ENCODE results near the gene SYNGAP1. TPM values are rescaled to one million over a fixed set of nuclear protein-coding genes. Genes with fewer than 3 reads are reported as not detected.

Gene SYNGAP1
- total RNA-seq, 1 experiment from 2014 or later = 1.9 TPM

DNA sequence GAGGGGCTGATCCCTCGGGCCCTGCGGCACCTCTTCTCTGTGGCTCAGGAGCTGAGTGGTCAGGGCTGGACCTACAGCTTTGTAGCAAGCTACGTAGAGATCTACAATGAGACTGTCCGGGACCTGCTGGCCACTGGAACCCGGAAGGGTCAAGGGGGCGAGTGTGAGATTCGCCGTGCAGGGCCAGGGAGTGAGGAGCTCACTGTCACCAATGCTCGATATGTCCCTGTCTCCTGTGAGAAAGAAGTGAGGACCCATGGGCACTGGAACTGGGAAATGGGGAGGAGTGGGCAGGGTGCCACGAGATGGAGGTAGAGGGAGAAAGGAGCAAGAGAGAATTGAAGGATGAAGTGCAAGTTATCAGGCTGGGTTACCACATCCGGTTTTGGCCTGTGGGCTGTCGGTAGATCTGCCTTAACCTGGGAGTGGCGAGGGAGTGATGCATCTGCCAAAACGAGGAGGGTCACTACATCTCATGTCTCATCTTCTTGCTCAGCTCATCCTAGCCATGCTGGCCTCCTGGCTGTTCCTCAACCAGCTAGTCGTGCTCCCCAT, 14.4 kb upstream of the SYNGAP1 start:
- Histone ChIP-seq H3K36me3 (ENCODE audit: low read depth, low read length) (peaks cover 61% of the 10 kb centered on the region), H3K4me2 (ENCODE audit: low read length) (no peak overlapping the region), H3K4me3 (ENCODE audit: low read length) (no peak overlapping the region), H3K79me2 (ENCODE audit: low read length) (no peaks in the 10 kb centered on the region), H3K27me3 (ENCODE audit: low read length) (no peaks in the 10 kb centered on the region), H3F3A (ENCODE audit: low read length, unreplicated experiment) (peaks cover 16% of the 10 kb centered on the region), H2AFZ (ENCODE audit: low read length) (no peak overlapping the region), H3K9ac (ENCODE audit: low read length) (no peak overlapping the region), H3K9me3 (ENCODE audit: low read length) (no peaks in the 10 kb centered on the region), H3K27ac (ENCODE audit: low read length) (no peak overlapping the region), H4K20me1 (ENCODE audit: low read length) (no peaks in the 10 kb centered on the region), H3K4me1 (ENCODE audit: insufficient read depth, low read length) (peaks cover 9% of the 10 kb centered on the region; the same call in 1 of the 2 replicates), H3K9me2 (replicated peaks; ENCODE audit: low read length) (no peaks in the 10 kb centered on the region)
- ChIA-PET POLR2A (ENCODE audit: unreplicated experiment) (no interaction called here), CTCF (no interaction called here)
- no peak for DNase-seq
- no TSS peak for BruUV-seq (replicated peaks)
- intact Hi-C loops (cut with micrococcal nuclease) = loop anchor here (5.0 kb wide), 1 partner anchor 108 kb away; the partner anchor contains the start of gene RGL2
- ATAC-seq = no peak
- TF ChIP-seq EZH2phosphoT487 (IDR thresholded peaks at IDR 0.05; ENCODE audit: borderline replicate concordance, low read length) = no peak
- TF ChIP-seq, protein P1, sequence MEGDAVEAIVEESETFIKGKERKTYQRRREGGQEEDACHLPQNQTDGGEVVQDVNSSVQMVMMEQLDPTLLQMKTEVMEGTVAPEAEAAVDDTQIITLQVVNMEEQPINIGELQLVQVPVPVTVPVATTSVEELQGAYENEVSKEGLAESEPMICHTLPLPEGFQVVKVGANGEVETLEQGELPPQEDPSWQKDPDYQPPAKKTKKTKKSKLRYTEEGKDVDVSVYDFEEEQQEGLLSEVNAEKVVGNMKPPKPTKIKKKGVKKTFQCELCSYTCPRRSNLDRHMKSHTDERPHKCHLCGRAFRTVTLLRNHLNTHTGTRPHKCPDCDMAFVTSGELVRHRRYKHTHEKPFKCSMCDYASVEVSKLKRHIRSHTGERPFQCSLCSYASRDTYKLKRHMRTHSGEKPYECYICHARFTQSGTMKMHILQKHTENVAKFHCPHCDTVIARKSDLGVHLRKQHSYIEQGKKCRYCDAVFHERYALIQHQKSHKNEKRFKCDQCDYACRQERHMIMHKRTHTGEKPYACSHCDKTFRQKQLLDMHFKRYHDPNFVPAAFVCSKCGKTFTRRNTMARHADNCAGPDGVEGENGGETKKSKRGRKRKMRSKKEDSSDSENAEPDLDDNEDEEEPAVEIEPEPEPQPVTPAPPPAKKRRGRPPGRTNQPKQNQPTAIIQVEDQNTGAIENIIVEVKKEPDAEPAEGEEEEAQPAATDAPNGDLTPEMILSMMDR (conservative IDR thresholded peaks at IDR 0.05; ENCODE audit: low read depth, low read length) = no peak
- no peak for TF ChIP-seq EZH2 (IDR thresholded peaks at IDR 0.05; ENCODE audit: low read length, unreplicated experiment)

DNA sequence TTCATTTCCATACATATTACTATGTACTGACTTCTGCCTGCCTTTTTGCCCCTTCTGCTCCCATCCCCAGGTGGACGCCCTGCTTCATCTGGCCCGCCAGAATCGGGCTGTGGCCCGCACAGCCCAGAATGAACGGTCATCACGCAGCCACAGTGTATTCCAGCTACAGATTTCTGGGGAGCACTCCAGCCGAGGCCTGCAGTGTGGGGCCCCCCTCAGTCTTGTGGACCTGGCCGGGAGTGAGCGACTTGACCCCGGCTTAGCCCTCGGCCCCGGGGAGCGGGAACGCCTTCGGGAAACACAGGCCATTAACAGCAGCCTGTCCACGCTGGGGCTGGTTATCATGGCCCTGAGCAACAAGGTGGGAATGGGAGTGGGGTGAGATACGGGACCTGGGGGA, 13.7 kb upstream of the SYNGAP1 start:
- Histone ChIP-seq H3K9ac (ENCODE audit: low read length) (no peak overlapping the region), H3K27ac (ENCODE audit: low read length) (no peak overlapping the region), H3K79me2 (ENCODE audit: low read length) (peaks cover 2% of the 10 kb centered on the region), H3K4me2 (ENCODE audit: low read length) (no peak overlapping the region), H3K27me3 (ENCODE audit: low read length) (no peaks in the 10 kb centered on the region), H2AFZ (ENCODE audit: low read length) (no peak overlapping the region), H4K20me1 (ENCODE audit: low read length) (no peaks in the 10 kb centered on the region), H3F3A (ENCODE audit: low read length, unreplicated experiment) (peaks cover 16% of the 10 kb centered on the region), H3K9me2 (replicated peaks; ENCODE audit: low read length) (no peaks in the 10 kb centered on the region), H3K9me3 (ENCODE audit: low read length) (no peaks in the 10 kb centered on the region), H3K4me3 (ENCODE audit: low read length) (no peak overlapping the region), H3K36me3 (ENCODE audit: low read depth, low read length) (peaks cover 61% of the 10 kb centered on the region), H3K4me1 (ENCODE audit: insufficient read depth, low read length) (peaks cover 9% of the 10 kb centered on the region; the same call in 1 of the 2 replicates)
- no peak for TF ChIP-seq EZH2 (IDR thresholded peaks at IDR 0.05; ENCODE audit: low read length, unreplicated experiment)
- TF ChIP-seq, protein P1 (conservative IDR thresholded peaks at IDR 0.05; ENCODE audit: low read depth, low read length) = no peak
- no peak for TF ChIP-seq EZH2phosphoT487 (IDR thresholded peaks at IDR 0.05; ENCODE audit: borderline replicate concordance, low read length)
- intact Hi-C loops (cut with micrococcal nuclease) = loop anchor here (5.0 kb wide), 1 partner anchor 109 kb away; the partner anchor contains the start of gene RGL2
- ATAC-seq (no peak), DNase-seq (no peak)
- ChIA-PET CTCF (no interaction called here), POLR2A (ENCODE audit: unreplicated experiment) (no interaction called here)
- BruUV-seq (replicated peaks) = no TSS peak

DNA sequence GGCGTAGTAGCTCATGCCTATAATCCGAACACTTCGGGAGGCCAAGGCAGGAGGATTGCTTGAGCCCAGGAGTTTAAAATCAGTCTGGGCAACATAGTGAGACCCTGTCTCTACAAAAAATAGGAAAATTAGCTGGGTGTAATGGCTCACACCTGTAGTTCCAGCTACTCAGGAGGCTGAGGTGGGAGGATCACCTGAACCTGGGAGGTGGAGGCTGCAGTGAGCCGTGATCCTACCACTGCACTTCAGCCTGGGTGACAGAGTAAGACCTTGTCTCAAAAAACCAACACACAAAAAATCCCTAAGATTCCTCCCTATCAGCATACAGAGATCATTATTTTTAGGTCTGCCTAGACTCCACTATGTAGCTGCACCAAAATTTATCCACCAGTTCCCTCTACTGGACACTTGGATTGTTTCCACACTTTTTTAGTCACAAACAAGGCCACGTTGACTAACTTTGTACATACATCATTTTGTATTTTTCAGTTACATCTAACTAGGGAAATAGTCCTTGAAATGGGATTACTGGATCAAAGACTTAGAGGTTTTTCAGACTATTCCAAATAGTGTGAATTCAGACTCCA, 12.6 kb upstream of the SYNGAP1 start:
- no peak overlapping the region for H3K9ac ChIP-seq (ENCODE audit: low read length)
- peaks cover 8% of the 10 kb centered on the region for H3K79me2 ChIP-seq (ENCODE audit: low read length)
- DNase-seq = peak; percentile 48
- H3K27me3 ChIP-seq (ENCODE audit: low read length) = no peaks in the 10 kb centered on the region
- H3K4me3 ChIP-seq (ENCODE audit: low read length) = no peak overlapping the region
- H3K27ac ChIP-seq (ENCODE audit: low read length) = no peak overlapping the region
- H3K9me2 ChIP-seq (replicated peaks; ENCODE audit: low read length) = no peaks in the 10 kb centered on the region
- peaks cover 56% of the 10 kb centered on the region for H3K36me3 ChIP-seq (ENCODE audit: low read depth, low read length)
- H2AFZ ChIP-seq (ENCODE audit: low read length) = no peak overlapping the region
- CTCF ChIA-PET = no interaction called here
- no peaks in the 10 kb centered on the region for H4K20me1 ChIP-seq (ENCODE audit: low read length)
- BruUV-seq (replicated peaks) = no TSS peak
- no peak for ATAC-seq
- H3K9me3 ChIP-seq (ENCODE audit: low read length) = no peaks in the 10 kb centered on the region
- no peak for TF ChIP-seq EZH2phosphoT487 (IDR thresholded peaks at IDR 0.05; ENCODE audit: borderline replicate concordance, low read length)
- TF ChIP-seq, protein P1 (conservative IDR thresholded peaks at IDR 0.05; ENCODE audit: low read depth, low read length) = peak; percentile 59
- no peak overlapping the region for H3K4me2 ChIP-seq (ENCODE audit: low read length)
- intact Hi-C loops (cut with micrococcal nuclease) = loop anchor here (5.0 kb wide), 1 partner anchor 110 kb away; the partner anchor contains the start of gene RGL2
- H3F3A ChIP-seq (ENCODE audit: low read length, unreplicated experiment) = peaks cover 16% of the 10 kb centered on the region
- peaks cover 9% of the 10 kb centered on the region; the same call in 1 of the 2 replicates for H3K4me1 ChIP-seq (ENCODE audit: insufficient read depth, low read length)
- POLR2A ChIA-PET (ENCODE audit: unreplicated experiment) = no interaction called here
